ENCODE measurements around the gene ACSF2.
"Not testable (repeated sequence)": the region's sequence is repeated elsewhere in the genome, so short reads cannot be mapped to it uniquely, and the experiment has no call there.

GRCh38 chr17:50419577-50419976 is 6.4 kb upstream of the ACSF2 start:
- TF ChIP-seq CTCF, POLR2A, EP300, POLR2AphosphoS5 (IDR thresholded peaks at IDR 0.05): not testable (repeated sequence)

All from upper lobe of left lung (tissue), 4 donors.